ENCODE measurements around the gene ZBTB25.

Gene ZBTB25

DNA sequence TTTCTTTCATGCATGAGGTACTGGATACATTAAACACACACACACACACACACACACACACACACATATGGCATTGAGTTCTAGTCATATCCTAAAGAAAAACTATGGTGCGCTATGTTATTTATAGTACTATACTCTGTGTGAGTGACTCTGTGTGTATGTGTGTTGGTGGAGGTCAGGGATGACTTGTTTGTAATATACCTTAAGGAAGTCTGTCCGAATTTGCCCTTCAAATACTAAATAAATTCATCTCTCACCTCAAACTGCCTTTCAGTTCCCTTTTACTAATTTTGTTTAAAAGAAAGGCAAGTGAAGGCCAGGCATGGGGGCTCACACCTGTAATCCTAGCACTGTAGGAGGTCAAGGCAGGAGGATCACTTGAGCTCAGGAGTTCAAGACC, 40.4 kb downstream of the ZBTB25 start:
- H3K9ac ChIP-seq (ENCODE audit: low read length): no peak overlapping the region
- peaks cover 60% of the 10 kb centered on the region for H3K4me1 ChIP-seq (ENCODE audit: low read length)
- peaks cover 37% of the 10 kb centered on the region for H3K36me3 ChIP-seq (replicated peaks; ENCODE audit: low read depth, low read length)
- peaks cover 10% of the 10 kb centered on the region for H4K20me1 ChIP-seq (ENCODE audit: insufficient read depth, low read length)
- peak overlapping the region; percentile 15 for H3K27ac ChIP-seq (ENCODE audit: low read length)
- no peaks in the 10 kb centered on the region for H3K27me3 ChIP-seq (ENCODE audit: low read depth, low read length)
- H3K9me3 ChIP-seq (ENCODE audit: insufficient read depth, low read length): no peaks in the 10 kb centered on the region
- H2AFZ ChIP-seq (ENCODE audit: low read depth, low read length): no peak overlapping the region
- H3K4me3 ChIP-seq (ENCODE audit: low read length): no peak overlapping the region
- no peak for TF ChIP-seq EZH2phosphoT487 (IDR thresholded peaks at IDR 0.05; ENCODE audit: low read depth)
- TF ChIP-seq, protein P1, sequence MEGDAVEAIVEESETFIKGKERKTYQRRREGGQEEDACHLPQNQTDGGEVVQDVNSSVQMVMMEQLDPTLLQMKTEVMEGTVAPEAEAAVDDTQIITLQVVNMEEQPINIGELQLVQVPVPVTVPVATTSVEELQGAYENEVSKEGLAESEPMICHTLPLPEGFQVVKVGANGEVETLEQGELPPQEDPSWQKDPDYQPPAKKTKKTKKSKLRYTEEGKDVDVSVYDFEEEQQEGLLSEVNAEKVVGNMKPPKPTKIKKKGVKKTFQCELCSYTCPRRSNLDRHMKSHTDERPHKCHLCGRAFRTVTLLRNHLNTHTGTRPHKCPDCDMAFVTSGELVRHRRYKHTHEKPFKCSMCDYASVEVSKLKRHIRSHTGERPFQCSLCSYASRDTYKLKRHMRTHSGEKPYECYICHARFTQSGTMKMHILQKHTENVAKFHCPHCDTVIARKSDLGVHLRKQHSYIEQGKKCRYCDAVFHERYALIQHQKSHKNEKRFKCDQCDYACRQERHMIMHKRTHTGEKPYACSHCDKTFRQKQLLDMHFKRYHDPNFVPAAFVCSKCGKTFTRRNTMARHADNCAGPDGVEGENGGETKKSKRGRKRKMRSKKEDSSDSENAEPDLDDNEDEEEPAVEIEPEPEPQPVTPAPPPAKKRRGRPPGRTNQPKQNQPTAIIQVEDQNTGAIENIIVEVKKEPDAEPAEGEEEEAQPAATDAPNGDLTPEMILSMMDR (IDR thresholded peaks at IDR 0.05; ENCODE audit: low read depth, low read length): no peak
- H3K79me2 ChIP-seq (ENCODE audit: low read length): no peaks in the 10 kb centered on the region
- H3K4me2 ChIP-seq (ENCODE audit: low read length): peak overlapping the region; percentile 39

DNA sequence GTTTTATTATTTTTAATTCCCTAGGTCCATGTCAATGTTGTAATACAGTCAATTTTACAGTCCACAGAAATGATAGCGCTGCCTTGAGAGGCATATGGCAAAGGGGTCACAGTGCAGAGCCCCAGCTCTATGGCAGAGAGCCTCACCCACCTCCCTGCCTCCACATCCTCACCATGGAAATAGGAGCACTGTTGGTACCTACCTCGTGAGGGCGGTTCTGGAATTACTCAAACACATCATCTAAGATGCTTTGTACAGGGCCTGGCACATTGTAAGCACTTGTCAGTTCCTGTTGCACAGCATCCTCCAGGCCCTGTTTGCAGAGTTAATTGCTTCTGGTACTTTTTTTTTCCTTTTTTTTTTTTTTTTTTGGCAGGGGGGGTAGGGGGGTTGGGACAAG, 42.4 kb downstream of the ZBTB25 start:
- Histone ChIP-seq H3K36me3 (replicated peaks; ENCODE audit: low read depth, low read length) (peaks cover 54% of the 10 kb centered on the region), H4K20me1 (ENCODE audit: insufficient read depth, low read length) (peaks cover 7% of the 10 kb centered on the region), H3K9ac (ENCODE audit: low read length) (no peak overlapping the region), H3K4me1 (ENCODE audit: low read length) (peaks cover 54% of the 10 kb centered on the region), H3K4me3 (ENCODE audit: low read length) (no peak overlapping the region), H3K79me2 (ENCODE audit: low read length) (no peaks in the 10 kb centered on the region), H3K27ac (ENCODE audit: low read length) (no peak overlapping the region), H3K4me2 (ENCODE audit: low read length) (no peak overlapping the region), H3K9me3 (ENCODE audit: insufficient read depth, low read length) (no peaks in the 10 kb centered on the region), H2AFZ (ENCODE audit: low read depth, low read length) (no peak overlapping the region), H3K27me3 (ENCODE audit: low read depth, low read length) (no peaks in the 10 kb centered on the region)
- TF ChIP-seq EZH2phosphoT487 (IDR thresholded peaks at IDR 0.05; ENCODE audit: low read depth): no peak
- TF ChIP-seq, protein P1 (IDR thresholded peaks at IDR 0.05; ENCODE audit: low read depth, low read length): no peak

DNA sequence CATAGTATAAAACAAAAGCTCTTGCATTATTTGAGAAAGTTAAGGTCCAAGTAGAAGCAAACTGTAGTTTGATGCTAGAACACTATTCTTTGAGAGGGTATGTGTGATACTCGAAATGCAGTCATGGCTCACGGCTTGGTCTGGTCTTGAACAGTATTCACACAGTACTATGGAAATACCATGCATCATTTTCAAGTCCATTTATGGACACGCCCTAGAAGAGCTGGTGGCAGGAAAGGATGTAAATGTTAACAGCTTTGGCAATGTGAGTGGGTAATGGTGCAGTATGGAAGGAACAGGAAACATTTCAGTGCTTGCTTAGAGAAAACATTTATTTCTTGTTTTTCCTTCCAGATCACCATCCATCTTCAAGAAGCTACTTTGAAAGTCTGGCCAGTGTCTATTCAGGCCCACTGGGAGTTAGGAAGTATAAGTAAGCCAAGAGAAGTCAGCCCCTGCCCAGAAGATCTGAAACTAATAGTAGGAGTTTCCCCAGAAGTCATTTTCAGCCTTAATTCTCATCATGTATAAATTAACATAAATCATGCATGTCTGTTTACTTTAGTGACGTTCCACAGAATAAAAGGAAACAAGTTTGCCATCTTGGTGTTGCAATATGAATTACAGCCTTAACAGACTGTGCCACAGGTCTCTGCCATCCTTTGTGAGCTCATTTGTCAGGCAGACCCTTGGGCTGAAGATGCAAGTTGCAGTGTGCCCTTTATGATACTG, 44.1 kb downstream of the ZBTB25 start:
- Histone ChIP-seq H3K79me2 (ENCODE audit: low read length) (no peaks in the 10 kb centered on the region), H3K9ac (ENCODE audit: low read length) (no peak overlapping the region), H3K4me2 (ENCODE audit: low read length) (no peak overlapping the region), H3K27me3 (ENCODE audit: low read depth, low read length) (no peaks in the 10 kb centered on the region), H2AFZ (ENCODE audit: low read depth, low read length) (no peak overlapping the region), H4K20me1 (ENCODE audit: insufficient read depth, low read length) (peaks cover 7% of the 10 kb centered on the region), H3K4me3 (ENCODE audit: low read length) (no peak overlapping the region), H3K9me3 (ENCODE audit: insufficient read depth, low read length) (no peaks in the 10 kb centered on the region), H3K4me1 (ENCODE audit: low read length) (peaks cover 44% of the 10 kb centered on the region), H3K27ac (ENCODE audit: low read length) (peak overlapping the region; percentile 40; the same call in 1 of the 2 replicates), H3K36me3 (replicated peaks; ENCODE audit: low read depth, low read length) (peaks cover 69% of the 10 kb centered on the region)
- TF ChIP-seq, protein P1 (IDR thresholded peaks at IDR 0.05; ENCODE audit: low read depth, low read length): no peak
- no peak for TF ChIP-seq EZH2phosphoT487 (IDR thresholded peaks at IDR 0.05; ENCODE audit: low read depth)

DNA sequence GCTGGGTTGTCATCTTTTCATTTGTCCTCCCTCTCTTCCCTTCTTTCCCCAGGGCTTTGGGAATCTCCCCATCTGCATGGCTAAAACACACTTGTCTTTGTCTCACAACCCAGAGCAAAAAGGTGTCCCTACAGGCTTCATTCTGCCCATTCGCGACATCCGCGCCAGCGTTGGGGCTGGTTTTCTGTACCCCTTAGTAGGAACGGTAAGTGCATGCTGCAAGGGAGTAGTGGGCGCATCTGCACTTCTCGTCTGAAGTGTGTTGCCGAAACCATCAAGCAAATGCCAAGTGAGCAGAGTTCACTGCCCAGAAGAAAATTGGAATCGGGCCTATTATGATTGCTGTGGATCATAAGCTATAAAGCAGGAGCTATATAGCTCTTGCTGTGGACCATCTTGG, 49.0 kb downstream of the ZBTB25 start:
- Histone ChIP-seq H3K4me3 (ENCODE audit: low read length) (no peak overlapping the region), H3K9me3 (ENCODE audit: insufficient read depth, low read length) (no peaks in the 10 kb centered on the region), H3K9ac (ENCODE audit: low read length) (no peak overlapping the region), H3K27me3 (ENCODE audit: low read depth, low read length) (no peaks in the 10 kb centered on the region), H3K4me2 (ENCODE audit: low read length) (no peak overlapping the region), H2AFZ (ENCODE audit: low read depth, low read length) (no peak overlapping the region), H3K36me3 (replicated peaks; ENCODE audit: low read depth, low read length) (peaks cover 71% of the 10 kb centered on the region), H3K79me2 (ENCODE audit: low read length) (no peaks in the 10 kb centered on the region), H4K20me1 (ENCODE audit: insufficient read depth, low read length) (no peaks in the 10 kb centered on the region), H3K4me1 (ENCODE audit: low read length) (peaks cover 21% of the 10 kb centered on the region), H3K27ac (ENCODE audit: low read length) (no peak overlapping the region)
- TF ChIP-seq, protein P1 (IDR thresholded peaks at IDR 0.05; ENCODE audit: low read depth, low read length): no peak
- TF ChIP-seq EZH2phosphoT487 (IDR thresholded peaks at IDR 0.05; ENCODE audit: low read depth): no peak

Measured in OCI-LY3 (cell line).